Hypothalamus (tissue), 51 donors: ENCODE measurements around the gene NUDT9.
A peak's percentile ranks its signal among the peaks of the same experiment; 100 is the strongest.
"Not testable (repeated sequence)": the region's sequence is repeated elsewhere in the genome, so short reads cannot be mapped to it uniquely, and the experiment has no call there.

Experiments used
- DNase-seq, 51 donors: peaks; one replicate each; lab custom pipeline; 2025; lab: John Stamatoyannopoulos, UW

The NUDT9 gene

GRCh38 chr4:87451537-87451936 is 29.2 kb downstream of the NUDT9 start:
- no peak for DNase-seq

- no peak for DNase-seq
Measured at GRCh38 chr4:87458913-87459312, 36.5 kb downstream of the NUDT9 start.

GRCh38 chr4:87461281-87461700 is 38.9 kb downstream of the NUDT9 start:
- DNase-seq: no peak

GRCh38 chr4:87462102-87462501 is 39.7 kb downstream of the NUDT9 start:
- DNase-seq: no peak

- DNase-seq: peak in 2 of 51 donors; percentile 7 to 37
Measured at GRCh38 chr4:87465739-87466366, 43.5 kb downstream of the NUDT9 start.

GRCh38 chr4:87469390-87469789 is 47.0 kb downstream of the NUDT9 start:
- DNase-seq: no peak

- DNase-seq: no peak
Measured at GRCh38 chr4:87476934-87477333, 54.6 kb downstream of the NUDT9 start.

GRCh38 chr4:87478732-87479250 is 56.4 kb downstream of the NUDT9 start:
- no peak for DNase-seq

GRCh38 chr4:87481377-87481776 is 59.0 kb downstream of the NUDT9 start:
- DNase-seq: no peak

- not testable (repeated sequence) for DNase-seq
Measured at GRCh38 chr4:87483247-87483646, 60.9 kb downstream of the NUDT9 start.

GRCh38 chr4:87488666-87489065 is 66.3 kb downstream of the NUDT9 start:
- DNase-seq: not testable (repeated sequence)

GRCh38 chr4:87489678-87490077 is 67.3 kb downstream of the NUDT9 start:
- DNase-seq: no peak

- DNase-seq: no peak
Measured at GRCh38 chr4:87490664-87491369, 68.4 kb downstream of the NUDT9 start.

GRCh38 chr4:87491436-87491835 is 69.1 kb downstream of the NUDT9 start:
- DNase-seq: no peak

- not testable (repeated sequence) for DNase-seq
Measured at GRCh38 chr4:87491851-87492250, 69.5 kb downstream of the NUDT9 start.

GRCh38 chr4:87493115-87493514 is 70.7 kb downstream of the NUDT9 start:
- DNase-seq: no peak

- DNase-seq: no peak
Measured at GRCh38 chr4:87497159-87497558, 74.8 kb downstream of the NUDT9 start.

GRCh38 chr4:87497578-87497977 is 75.2 kb downstream of the NUDT9 start:
- DNase-seq: no peak

GRCh38 chr4:87498446-87498900 is 76.1 kb downstream of the NUDT9 start:
- no peak for DNase-seq

- no peak for DNase-seq
Measured at GRCh38 chr4:87499403-87500091, 77.2 kb downstream of the NUDT9 start.

- DNase-seq: no peak
Measured at GRCh38 chr4:87500092-87500462, 77.7 kb downstream of the NUDT9 start.
